CD4-positive, alpha-beta T cell treated with Interleukin-17A for 4 hours (primary cell): ENCODE results near the gene RIMS1.

Experiments
- DNase-seq: peaks from one replicate; pipeline ENCODE4 v3.0.0-alpha.2; 2020; ENCODE audit warnings: mixed read lengths

The RIMS1 gene

DNA sequence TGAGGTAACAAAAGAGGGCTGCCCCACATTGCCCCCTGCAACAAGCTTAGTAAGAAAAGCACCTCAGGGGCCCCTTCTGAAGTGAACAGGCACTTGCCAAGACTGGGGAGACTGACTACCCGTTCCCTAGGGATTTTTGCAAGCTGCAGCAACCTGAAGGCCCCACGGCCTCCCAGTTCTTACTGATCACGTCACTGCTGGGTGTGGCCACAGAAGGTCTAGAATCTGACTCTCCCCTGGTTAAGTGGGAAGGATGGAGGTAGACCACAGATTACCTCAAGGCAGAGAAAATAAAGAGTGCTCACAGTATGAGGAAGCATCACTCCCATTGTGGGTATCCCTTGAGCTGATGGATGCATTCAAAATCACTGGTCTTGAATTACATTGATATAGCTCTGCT is 534.1 kb downstream of the RIMS1 start:
- no peak for DNase-seq

DNA sequence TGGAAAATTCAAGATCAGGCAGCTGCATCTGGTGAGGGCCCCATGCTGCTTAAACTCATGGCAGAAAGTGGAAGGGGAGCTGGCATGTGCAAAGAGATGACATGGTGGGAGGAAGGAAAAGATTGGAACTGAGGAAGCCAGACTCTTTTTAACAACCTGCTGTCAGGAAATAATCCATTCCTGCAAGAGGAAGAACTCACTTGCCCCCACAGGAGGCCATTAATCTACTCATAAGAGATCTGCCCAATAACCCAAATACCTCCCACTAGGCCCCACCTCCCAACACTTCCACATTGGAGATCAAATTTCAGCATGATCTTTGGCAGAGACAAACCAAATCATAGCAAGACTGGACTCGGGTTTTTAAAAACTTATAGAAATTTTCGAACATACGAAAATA is 535.0 kb downstream of the RIMS1 start:
- no peak for DNase-seq

DNA sequence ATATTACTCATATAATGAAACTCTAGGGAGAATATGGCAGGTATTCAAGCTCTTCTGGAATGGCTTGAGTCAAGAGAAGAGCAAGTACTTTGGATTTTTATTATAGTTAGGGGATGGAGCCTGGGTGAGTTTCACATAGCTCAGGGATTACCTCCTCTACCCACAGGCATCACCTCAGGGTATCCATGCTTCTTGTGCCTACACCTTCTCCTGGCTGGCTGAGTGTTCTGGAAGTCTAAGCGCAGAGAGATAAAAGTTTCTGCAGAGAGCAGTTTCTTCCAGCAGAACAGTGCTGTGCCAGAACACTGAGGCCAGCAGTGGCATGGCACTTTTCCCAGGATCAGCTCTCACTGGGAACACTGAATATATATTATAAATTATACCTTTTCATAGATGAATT is 535.8 kb downstream of the RIMS1 start:
- DNase-seq, result no peak

DNA sequence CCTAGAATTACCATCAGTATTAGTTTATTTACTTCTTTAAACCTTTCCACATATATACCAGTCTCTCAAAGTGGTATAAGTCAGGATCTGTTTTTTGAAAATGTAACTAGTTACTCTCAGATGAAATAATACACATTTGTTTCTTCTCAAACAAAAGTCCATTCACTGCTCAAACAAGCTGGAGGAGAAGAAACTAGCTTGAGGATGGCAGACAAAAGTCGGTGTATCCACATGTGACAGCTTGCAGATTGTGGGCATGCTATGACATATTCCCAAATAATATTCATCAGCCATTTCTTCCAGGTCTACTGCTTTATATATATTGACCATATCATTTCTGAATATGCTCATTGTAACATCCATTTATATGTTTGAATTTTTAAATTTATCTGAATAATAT is 538.1 kb downstream of the RIMS1 start:
- no peak for DNase-seq

DNA sequence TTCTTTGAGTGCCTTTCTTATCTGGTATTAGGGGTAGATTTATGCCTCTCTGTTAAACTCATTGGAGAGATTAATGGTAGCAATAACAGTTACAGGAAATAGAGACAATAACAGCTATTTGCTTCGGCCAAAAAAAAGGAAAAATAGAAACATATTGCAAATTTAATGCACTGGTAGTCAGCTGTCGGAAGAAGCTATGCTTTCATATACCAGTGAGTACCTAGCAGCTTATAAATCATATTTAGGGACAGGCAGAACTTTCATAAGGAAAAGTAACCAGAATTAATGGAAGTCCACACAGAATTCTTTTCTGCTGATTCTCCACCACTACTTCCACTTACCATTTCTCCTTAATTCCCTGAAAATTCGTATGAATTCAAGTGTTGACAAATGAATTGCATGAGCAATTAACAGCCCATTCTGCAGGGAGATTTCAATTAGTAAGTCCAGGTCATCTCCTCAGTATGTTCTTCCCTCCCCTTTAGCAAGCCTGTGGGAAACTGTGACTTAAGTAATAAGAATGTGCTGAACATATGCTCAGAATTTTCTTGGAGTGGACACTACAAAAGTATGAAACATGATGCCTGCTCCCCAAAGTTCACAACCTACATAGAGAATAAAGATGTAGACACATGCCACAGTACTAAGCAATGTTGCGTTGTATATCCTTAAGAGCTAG is 538.8 kb downstream of the RIMS1 start:
- no peak for DNase-seq

DNA sequence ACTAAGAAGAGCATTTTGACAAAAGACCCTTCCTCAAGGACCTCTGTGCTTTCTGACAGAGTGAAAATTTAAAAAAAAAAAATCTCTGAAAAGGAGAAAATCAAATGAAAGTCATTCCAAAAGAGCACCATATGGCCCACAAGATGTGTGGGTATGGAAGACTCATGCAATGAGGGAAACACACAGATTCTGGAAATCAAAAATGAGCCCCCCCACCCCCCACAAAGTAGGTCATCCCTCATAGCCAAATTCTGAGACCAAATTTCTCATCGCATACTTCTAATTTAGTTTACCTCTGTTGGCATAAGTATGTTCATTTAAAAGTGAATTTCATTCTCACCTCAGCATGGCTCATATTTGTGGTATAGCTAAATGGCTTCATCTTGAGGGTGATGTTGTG is 554.3 kb downstream of the RIMS1 start:
- DNase-seq, result no peak

DNA sequence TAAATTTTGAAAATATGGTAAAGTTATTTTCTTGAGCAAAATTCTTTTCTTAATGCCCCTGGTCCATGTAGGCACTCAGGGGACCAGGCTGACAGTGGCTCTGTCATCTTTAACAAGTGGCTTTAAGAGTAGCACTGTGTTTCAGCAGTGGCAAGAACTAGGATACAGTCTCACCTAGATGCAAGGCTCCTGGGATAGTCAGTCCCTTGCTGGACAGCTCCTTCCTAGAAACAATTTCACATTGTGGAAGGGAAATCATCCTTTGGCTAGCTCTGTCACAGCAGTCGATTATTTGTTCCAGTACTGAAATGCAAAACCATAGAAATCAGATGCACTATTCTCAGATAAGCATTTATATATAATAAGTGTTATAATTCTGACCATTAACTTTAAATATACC is 560.1 kb downstream of the RIMS1 start:
- DNase-seq, result no peak
